ENCODE data around the gene MAP3K20. TPM values are rescaled to one million over a fixed set of nuclear protein-coding genes. Genes with fewer than 3 reads are reported as not detected.
"Not testable (repeated sequence)": the region's sequence is repeated elsewhere in the genome, so short reads cannot be mapped to it uniquely, and the experiment has no call there.

The MAP3K20 gene
- total RNA-seq, 4 donors from 2014 or later: 24.1 to 34.5 (median 25.6) TPM

- H3K27ac ChIP-seq: no peak overlapping the region
- no peaks in the 10 kb centered on the region for H3K9me3 ChIP-seq
- H3K4me1 ChIP-seq: no peaks in the 10 kb centered on the region
- H3K36me3 ChIP-seq: no peaks in the 10 kb centered on the region
- no peak for TF ChIP-seq POLR2A (IDR thresholded peaks at IDR 0.05)
- TF ChIP-seq CTCF (IDR thresholded peaks at IDR 0.05): no peak
- no peak for DNase-seq
- intact Hi-C loops (cut with DNase I): no loop called here
- H3K4me3 ChIP-seq (replicated peaks in 1 of 3): no peak overlapping the region
- WGBS, 2 donors: 93 to 96% methylated on average over 3 of the region's 4 CpGs
- H3K27me3 ChIP-seq: no peaks in the 10 kb centered on the region
Observed at GRCh38 chr2:173291412-173291811, 215.8 kb downstream of the MAP3K20 start.

- Histone ChIP-seq H3K36me3 (no peaks in the 10 kb centered on the region), H3K4me3 (replicated peaks in 1 of 3) (no peak overlapping the region), H3K27ac (no peak overlapping the region), H3K4me1 (no peaks in the 10 kb centered on the region), H3K27me3 (no peaks in the 10 kb centered on the region), H3K9me3 (no peaks in the 10 kb centered on the region)
- TF ChIP-seq CTCF (IDR thresholded peaks at IDR 0.05): no peak
- TF ChIP-seq POLR2A (IDR thresholded peaks at IDR 0.05): no peak
- WGBS, 2 donors: 96% methylated on average over 2 of the region's 2 CpGs
- DNase-seq: no peak
- intact Hi-C loops (cut with DNase I): no loop called here
Observed at GRCh38 chr2:173296235-173296634, 220.6 kb downstream of the MAP3K20 start.

- no peak overlapping the region for H3K4me3 ChIP-seq (replicated peaks in 1 of 3)
- TF ChIP-seq CTCF (IDR thresholded peaks at IDR 0.05) (no peak), POLR2A (IDR thresholded peaks at IDR 0.05) (no peak)
- 93 to 96% methylated on average over 5 of the region's 5 CpGs for WGBS, 2 donors
Observed at GRCh38 chr2:173298536-173299097, 223.0 kb downstream of the MAP3K20 start.

GRCh38 chr2:173299764-173300163 lies 224.1 kb downstream of the MAP3K20 start:
- H3K36me3 ChIP-seq: no peaks in the 10 kb centered on the region
- H3K4me1 ChIP-seq: no peaks in the 10 kb centered on the region
- no peak overlapping the region for H3K27ac ChIP-seq
- no peaks in the 10 kb centered on the region for H3K27me3 ChIP-seq
- DNase-seq: no peak
- 74 to 78% methylated on average over 5 of the region's 5 CpGs for WGBS, 2 donors
- H3K9me3 ChIP-seq: no peaks in the 10 kb centered on the region
- H3K4me3 ChIP-seq (replicated peaks in 1 of 3): no peak overlapping the region
- TF ChIP-seq POLR2A (IDR thresholded peaks at IDR 0.05) (no peak), CTCF (IDR thresholded peaks at IDR 0.05) (no peak)
- intact Hi-C loops (cut with DNase I): no loop called here

More at GRCh38 chr2:173298536-173299097, 223.0 kb downstream of the MAP3K20 start:
- Histone ChIP-seq H3K36me3 (no peaks in the 10 kb centered on the region), H3K9me3 (no peaks in the 10 kb centered on the region), H3K27me3 (no peaks in the 10 kb centered on the region), H3K4me1 (no peaks in the 10 kb centered on the region), H3K27ac (no peak overlapping the region)
- DNase-seq: no peak
- intact Hi-C loops (cut with DNase I): no loop called here

- intact Hi-C loops (cut with DNase I): no loop called here
- WGBS, 2 donors: 94 to 100% methylated on average over 1 of the region's 1 CpG
- TF ChIP-seq POLR2A (IDR thresholded peaks at IDR 0.05) (no peak), CTCF (IDR thresholded peaks at IDR 0.05) (no peak)
Observed at GRCh38 chr2:173300458-173300857, 224.8 kb downstream of the MAP3K20 start.

GRCh38 chr2:173301549-173301948 lies 225.9 kb downstream of the MAP3K20 start:
- intact Hi-C loops (cut with DNase I); H3K36me3 ChIP-seq; DNase-seq; H3K9me3 ChIP-seq; H3K4me3 ChIP-seq (replicated peaks in 1 of 3); H3K27me3 ChIP-seq; H3K27ac ChIP-seq; H3K4me1 ChIP-seq: not testable (repeated sequence)
- WGBS, 2 donors: 91 to 98% methylated on average over 4 of the region's 4 CpGs

More at GRCh38 chr2:173300458-173300857, 224.8 kb downstream of the MAP3K20 start:
- Histone ChIP-seq H3K27ac (no peak overlapping the region), H3K4me1 (no peaks in the 10 kb centered on the region), H3K9me3 (no peaks in the 10 kb centered on the region), H3K27me3 (no peaks in the 10 kb centered on the region), H3K4me3 (replicated peaks in 1 of 3) (no peak overlapping the region), H3K36me3 (no peaks in the 10 kb centered on the region)
- DNase-seq: no peak

Data from thyroid gland (tissue), 4 donors.